ENCODE measurements around the gene DUOX2. TPM values are rescaled to one million over a fixed set of nuclear protein-coding genes. Genes with fewer than 3 reads are reported as not detected.
"Not testable (repeated sequence)": the region's sequence is repeated elsewhere in the genome, so short reads cannot be mapped to it uniquely, and the experiment has no call there.

The DUOX2 gene
- total and polyA plus RNA-seq, 8 donors, result 0.29 to 2.7 (median 0.38) TPM

GRCh38 chr15:45088801-45089711 lies 24.9 kb downstream of the DUOX2 start:
- intact Hi-C loops (cut with DNase I), result no loop called here
- ATAC-seq, result no peak

GRCh38 chr15:45087513-45087912 lies 26.5 kb downstream of the DUOX2 start:
- Histone ChIP-seq H3K4me1 (no peaks in the 10 kb centered on the region), H3K4me3 (no peak overlapping the region), H3K9me3 (no peaks in the 10 kb centered on the region), H3K36me3 (no peaks in the 10 kb centered on the region), H3K27me3 (peaks cover 5 to 23% of the 10 kb centered on the region in 2 donors), H3K27ac (no peak overlapping the region)
- no peak for ATAC-seq
- no peak for TF ChIP-seq CTCF (IDR thresholded peaks at IDR 0.05)
- no peak for DNase-seq
- intact Hi-C loops (cut with DNase I), result no loop called here

More at GRCh38 chr15:45088801-45089711, 24.9 kb downstream of the DUOX2 start:
- Histone ChIP-seq H3K4me3 (no peak overlapping the region), H3K4me1 (no peaks in the 10 kb centered on the region), H3K27me3 (peaks cover 5 to 17% of the 10 kb centered on the region in 2 donors), H3K36me3 (no peaks in the 10 kb centered on the region), H3K9me3 (no peaks in the 10 kb centered on the region), H3K27ac (no peak overlapping the region)
- no peak for DNase-seq
- TF ChIP-seq CTCF (IDR thresholded peaks at IDR 0.05), result no peak

- no peak for ATAC-seq
- H3K4me1 ChIP-seq, result no peaks in the 10 kb centered on the region
These were observed 29.8 kb downstream of the DUOX2 start for GRCh38 chr15:45084163-45084562.

GRCh38 chr15:45083223-45083622 lies 30.7 kb downstream of the DUOX2 start:
- Histone ChIP-seq H3K4me3 (no peak overlapping the region), H3K27ac (no peak overlapping the region), H3K27me3 (peaks cover 5 to 12% of the 10 kb centered on the region in 2 donors), H3K4me1 (no peaks in the 10 kb centered on the region), H3K9me3 (no peaks in the 10 kb centered on the region), H3K36me3 (no peaks in the 10 kb centered on the region)
- TF ChIP-seq CTCF (IDR thresholded peaks at IDR 0.05), result no peak
- no peak for ATAC-seq
- intact Hi-C loops (cut with DNase I), result no loop called here
- no peak for DNase-seq

More at GRCh38 chr15:45084163-45084562, 29.8 kb downstream of the DUOX2 start:
- Histone ChIP-seq H3K27me3 (peaks cover 5 to 19% of the 10 kb centered on the region in 2 donors), H3K36me3 (no peaks in the 10 kb centered on the region), H3K4me3 (no peak overlapping the region), H3K27ac (no peak overlapping the region), H3K9me3 (no peaks in the 10 kb centered on the region)
- intact Hi-C loops (cut with DNase I), result no loop called here
- no peak for TF ChIP-seq CTCF (IDR thresholded peaks at IDR 0.05)
- DNase-seq, result no peak

- ATAC-seq; H3K4me3 ChIP-seq; DNase-seq; H3K36me3 ChIP-seq; H3K9me3 ChIP-seq; intact Hi-C loops (cut with DNase I); H3K4me1 ChIP-seq; H3K27ac ChIP-seq: not testable (repeated sequence)
- H3K27me3 ChIP-seq, result peaks cover 5 to 12% of the 10 kb centered on the region in 2 donors
These were observed 31.6 kb downstream of the DUOX2 start for GRCh38 chr15:45082412-45082811.

GRCh38 chr15:45080593-45080992 lies 33.4 kb downstream of the DUOX2 start:
- H3K36me3 ChIP-seq; H3K27ac ChIP-seq; DNase-seq; H3K4me3 ChIP-seq; H3K27me3 ChIP-seq; H3K4me1 ChIP-seq; intact Hi-C loops (cut with DNase I); H3K9me3 ChIP-seq: not testable (repeated sequence)
- peak; percentile 89 for ATAC-seq

- H3K36me3 ChIP-seq; H3K27ac ChIP-seq; H3K27me3 ChIP-seq; H3K4me3 ChIP-seq; H3K4me1 ChIP-seq; ATAC-seq; DNase-seq; H3K9me3 ChIP-seq; intact Hi-C loops (cut with DNase I): not testable (repeated sequence)
These were observed 34.2 kb downstream of the DUOX2 start for GRCh38 chr15:45079628-45080246.

- intact Hi-C loops (cut with DNase I); H3K9me3 ChIP-seq; H3K4me3 ChIP-seq; H3K4me1 ChIP-seq; H3K36me3 ChIP-seq; H3K27me3 ChIP-seq; ATAC-seq; DNase-seq; H3K27ac ChIP-seq: not testable (repeated sequence)
These were observed 34.8 kb downstream of the DUOX2 start for GRCh38 chr15:45079201-45079600.

GRCh38 chr15:45077391-45077790 lies 36.6 kb downstream of the DUOX2 start:
- H3K9me3 ChIP-seq; ATAC-seq; H3K27me3 ChIP-seq; intact Hi-C loops (cut with DNase I); DNase-seq; H3K27ac ChIP-seq; H3K4me1 ChIP-seq; H3K4me3 ChIP-seq; H3K36me3 ChIP-seq: not testable (repeated sequence)

Measured in left lung (tissue), 10 donors.